Measurements from ENCODE around the gene SLC8A2.

The SLC8A2 gene

GRCh38 chr19:47467914-47468313, 3.8 kb downstream of the SLC8A2 start:
- Histone ChIP-seq H3K36me3 (ENCODE audit: control insufficient read depth, low read length) (no peaks in the 10 kb centered on the region), H4K20me1 (ENCODE audit: control insufficient read depth, insufficient read depth, low read depth, low read length) (no peaks in the 10 kb centered on the region), H3K9me2 (replicated peaks; ENCODE audit: control insufficient read depth, low read length) (no peaks in the 10 kb centered on the region), H3K4me2 (ENCODE audit: low read length) (no peak overlapping the region), H3K27ac (ENCODE audit: low read depth, low read length) (no peak overlapping the region), H3F3A (ENCODE audit: control insufficient read depth, insufficient read depth) (no peaks in the 10 kb centered on the region; the same call in 1 of the 2 replicates), H3K9me3 (ENCODE audit: control insufficient read depth, insufficient read depth, low read length) (no peaks in the 10 kb centered on the region), H3K4me1 (ENCODE audit: control insufficient read depth, low read length) (peaks cover 12% of the 10 kb centered on the region), H3K79me2 (ENCODE audit: control insufficient read depth, low read length) (no peaks in the 10 kb centered on the region), H3K27me3 (ENCODE audit: control insufficient read depth, low read length) (peaks cover 36% of the 10 kb centered on the region), H3K4me3 (ENCODE audit: low read length) (no peak overlapping the region)
- TF ChIP-seq EZH2phosphoT487 (IDR thresholded peaks at IDR 0.05; ENCODE audit: borderline replicate concordance, low read length) (no peak), CTCF (IDR thresholded peaks at IDR 0.05; ENCODE audit: low read depth, low read length, poor library complexity, severe bottlenecking) (no peak)

GRCh38 chr19:47465957-47466356, 5.7 kb downstream of the SLC8A2 start:
- Histone ChIP-seq H3K36me3 (ENCODE audit: control insufficient read depth, low read length) (no peaks in the 10 kb centered on the region), H3K79me2 (ENCODE audit: control insufficient read depth, low read length) (no peaks in the 10 kb centered on the region), H3K9me3 (ENCODE audit: control insufficient read depth, insufficient read depth, low read length) (no peaks in the 10 kb centered on the region), H3K27ac (ENCODE audit: low read depth, low read length) (no peak overlapping the region), H3K27me3 (ENCODE audit: control insufficient read depth, low read length) (peaks cover 28% of the 10 kb centered on the region), H3K4me1 (ENCODE audit: control insufficient read depth, low read length) (peaks cover 9% of the 10 kb centered on the region), H3K4me2 (ENCODE audit: low read length) (no peak overlapping the region), H3F3A (ENCODE audit: control insufficient read depth, insufficient read depth) (no peaks in the 10 kb centered on the region; the same call in 1 of the 2 replicates), H3K9me2 (replicated peaks; ENCODE audit: control insufficient read depth, low read length) (no peaks in the 10 kb centered on the region), H4K20me1 (ENCODE audit: control insufficient read depth, insufficient read depth, low read depth, low read length) (no peaks in the 10 kb centered on the region), H3K4me3 (ENCODE audit: low read length) (no peak overlapping the region)
- TF ChIP-seq EZH2phosphoT487 (IDR thresholded peaks at IDR 0.05; ENCODE audit: borderline replicate concordance, low read length) (no peak), CTCF (IDR thresholded peaks at IDR 0.05; ENCODE audit: low read depth, low read length, poor library complexity, severe bottlenecking) (no peak)

- no peak overlapping the region for H3K27ac ChIP-seq (ENCODE audit: low read depth, low read length)
- H3K4me3 ChIP-seq (ENCODE audit: low read length): no peak overlapping the region
- H3K79me2 ChIP-seq (ENCODE audit: control insufficient read depth, low read length): no peaks in the 10 kb centered on the region
- H4K20me1 ChIP-seq (ENCODE audit: control insufficient read depth, insufficient read depth, low read depth, low read length): no peaks in the 10 kb centered on the region
- no peaks in the 10 kb centered on the region for H3K36me3 ChIP-seq (ENCODE audit: control insufficient read depth, low read length)
- H3K4me2 ChIP-seq (ENCODE audit: low read length): no peak overlapping the region; the same call in 1 of the 2 replicates
- H3K9me3 ChIP-seq (ENCODE audit: control insufficient read depth, insufficient read depth, low read length): no peaks in the 10 kb centered on the region
- TF ChIP-seq EZH2phosphoT487 (IDR thresholded peaks at IDR 0.05; ENCODE audit: borderline replicate concordance, low read length) (no peak), CTCF (IDR thresholded peaks at IDR 0.05; ENCODE audit: low read depth, low read length, poor library complexity, severe bottlenecking) (no peak)
- peaks cover 9% of the 10 kb centered on the region for H3K4me1 ChIP-seq (ENCODE audit: control insufficient read depth, low read length)
- H3K27me3 ChIP-seq (ENCODE audit: control insufficient read depth, low read length): peaks cover 17% of the 10 kb centered on the region
- H3F3A ChIP-seq (ENCODE audit: control insufficient read depth, insufficient read depth): no peaks in the 10 kb centered on the region; the same call in 1 of the 2 replicates
- H3K9me2 ChIP-seq (replicated peaks; ENCODE audit: control insufficient read depth, low read length): no peaks in the 10 kb centered on the region
Observed at GRCh38 chr19:47464675-47465419, 6.8 kb downstream of the SLC8A2 start.
